ENCODE data around the gene CACNB4.

DNA sequence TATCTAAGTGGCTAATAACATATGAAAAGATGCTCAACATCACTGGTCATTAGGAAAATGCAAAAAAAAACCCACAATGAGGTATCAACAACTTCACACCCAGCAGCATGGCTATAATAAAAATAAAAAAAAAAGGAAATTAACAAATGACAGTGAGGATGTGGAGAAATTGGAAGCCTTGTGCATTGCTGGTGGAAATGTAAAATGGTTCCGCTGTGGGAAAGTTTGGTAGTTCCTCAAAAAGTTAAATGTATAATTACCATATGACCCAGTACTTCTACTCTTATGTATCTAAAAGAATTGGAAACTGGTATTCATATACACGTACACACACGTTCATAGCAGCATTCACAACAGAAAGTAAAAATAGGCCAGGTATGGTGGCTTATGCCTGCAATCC is 15.5 kb upstream of the CACNB4 start:
- no peak for TF ChIP-seq POLR2AphosphoS5 (IDR thresholded peaks at IDR 0.05)
- TF ChIP-seq POLR2A (IDR thresholded peaks at IDR 0.05), result no peak
- TF ChIP-seq, protein P1, sequence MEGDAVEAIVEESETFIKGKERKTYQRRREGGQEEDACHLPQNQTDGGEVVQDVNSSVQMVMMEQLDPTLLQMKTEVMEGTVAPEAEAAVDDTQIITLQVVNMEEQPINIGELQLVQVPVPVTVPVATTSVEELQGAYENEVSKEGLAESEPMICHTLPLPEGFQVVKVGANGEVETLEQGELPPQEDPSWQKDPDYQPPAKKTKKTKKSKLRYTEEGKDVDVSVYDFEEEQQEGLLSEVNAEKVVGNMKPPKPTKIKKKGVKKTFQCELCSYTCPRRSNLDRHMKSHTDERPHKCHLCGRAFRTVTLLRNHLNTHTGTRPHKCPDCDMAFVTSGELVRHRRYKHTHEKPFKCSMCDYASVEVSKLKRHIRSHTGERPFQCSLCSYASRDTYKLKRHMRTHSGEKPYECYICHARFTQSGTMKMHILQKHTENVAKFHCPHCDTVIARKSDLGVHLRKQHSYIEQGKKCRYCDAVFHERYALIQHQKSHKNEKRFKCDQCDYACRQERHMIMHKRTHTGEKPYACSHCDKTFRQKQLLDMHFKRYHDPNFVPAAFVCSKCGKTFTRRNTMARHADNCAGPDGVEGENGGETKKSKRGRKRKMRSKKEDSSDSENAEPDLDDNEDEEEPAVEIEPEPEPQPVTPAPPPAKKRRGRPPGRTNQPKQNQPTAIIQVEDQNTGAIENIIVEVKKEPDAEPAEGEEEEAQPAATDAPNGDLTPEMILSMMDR (IDR thresholded peaks at IDR 0.05), result no peak

Data from breast epithelium (tissue), 3 donors.